GM18517 (cell line): ENCODE data around the gene ADM5.

Experiments
- ATAC-seq: cut with Tn5 transposase; IDR thresholded peaks from one replicate; pipeline ENCODE4 v1.9.1; 2021; ENCODE audit warnings: mild to moderate bottlenecking, moderate library complexity; ENCODE audit not compliant: unreplicated experiment

The ADM5 gene

GRCh38 chr19:49689133-49690078, at the start of gene ADM5:
TSS of gene ADM5 (plus strand) at chr19:49689594. CDS start at chr19:49689838, 244 bp downstream.
- no peak for ATAC-seq

- ATAC-seq, result peak; percentile 75
Measured at GRCh38 chr19:49640113-49640898, 49.1 kb upstream of the ADM5 start, which contains the start of gene RRAS. TSS of gene RRAS (minus strand) at chr19:49640143. CDS start at chr19:49640098, 45 bp downstream.

GRCh38 chr19:49641688-49642491, 47.5 kb upstream of the ADM5 start, which contains the start of gene SCAF1:
TSS of gene SCAF1 (plus strand) at chr19:49642209. CDS start at chr19:49645027, 2,818 bp downstream.
- peak; percentile 52 for ATAC-seq

GRCh38 chr19:49642492-49643035, 46.8 kb upstream of the ADM5 start:
- ATAC-seq, result no peak

- no peak for ATAC-seq
Measured at GRCh38 chr19:49643466-49643865, 45.9 kb upstream of the ADM5 start.

- no peak for ATAC-seq
Measured at GRCh38 chr19:49645592-49645991, 43.8 kb upstream of the ADM5 start.

- no peak for ATAC-seq
Measured at GRCh38 chr19:49645995-49646394, 43.4 kb upstream of the ADM5 start.

GRCh38 chr19:49646586-49646985, 42.8 kb upstream of the ADM5 start:
- ATAC-seq, result no peak

- ATAC-seq, result no peak
Measured at GRCh38 chr19:49651029-49651819, 38.2 kb upstream of the ADM5 start.

- ATAC-seq, result no peak
Measured at GRCh38 chr19:49651820-49652550, 37.4 kb upstream of the ADM5 start.

- no peak for ATAC-seq
Measured at GRCh38 chr19:49652551-49653465, 36.6 kb upstream of the ADM5 start.

- no peak for ATAC-seq
Measured at GRCh38 chr19:49653466-49653806, 36.0 kb upstream of the ADM5 start.

- ATAC-seq, result no peak
Measured at GRCh38 chr19:49654581-49654980, 34.8 kb upstream of the ADM5 start.

- ATAC-seq, result no peak
Measured at GRCh38 chr19:49655570-49656455, 33.6 kb upstream of the ADM5 start.

GRCh38 chr19:49656456-49657109, 32.8 kb upstream of the ADM5 start:
- ATAC-seq, result no peak

- ATAC-seq, result no peak
Measured at GRCh38 chr19:49657493-49658138, 31.8 kb upstream of the ADM5 start.
